Vagina (tissue), 2 donors: ENCODE data around the gene YTHDC1.
"Not testable (repeated sequence)": the region's sequence is repeated elsewhere in the genome, so short reads cannot be mapped to it uniquely, and the experiment has no call there.

Experiments used
- CTCF ChIP-seq, 3 experiments: fragments of 450-650 bp in 2 of 3; fragments of 200-600 bp in 1 of 3; sonication (generic) in 1 of 3; IDR thresholded peaks; one replicate each; pipeline ENCODE4 v1.5.1; 2017 to 2019; ENCODE audit warnings: antibody characterized with exemption in 3 of 3, mild to moderate bottlenecking in 2 of 3, moderate library complexity in 2 of 3
- POLR2A ChIP-seq, 2 donors: fragments of 450-650 bp; IDR thresholded peaks; one replicate each; pipeline ENCODE4 v1.6.1; 2017; ENCODE audit warnings: antibody characterized with exemption in 2 of 2, mild to moderate bottlenecking in 2 of 2, moderate library complexity in 2 of 2
- POLR2AphosphoS5 ChIP-seq, 2 donors: sonication (generic); formaldehyde crosslinking; IDR thresholded peaks; one replicate each; pipeline ENCODE4 v1.9.0; 2017; ENCODE audit warnings: antibody characterized with exemption in 2 of 2, mild to moderate bottlenecking in 2 of 2, low read depth in 1 of 2; ENCODE audit not compliant: insufficient read depth in 1 of 2

- TF ChIP-seq POLR2A (IDR thresholded peaks at IDR 0.05); CTCF (IDR thresholded peaks at IDR 0.05); POLR2AphosphoS5 (IDR thresholded peaks at IDR 0.05; ENCODE audit: insufficient read depth in 1 of 2, low read depth in 1 of 2): not testable (repeated sequence)
These were observed 39.6 kb upstream of the YTHDC1 start for GRCh38 chr4:68389386-68389913.
